GM18951 (cell line): ENCODE results near the gene ARHGAP32.

Experiments
- POLR2A ChIP-seq: IDR thresholded peaks from 4 replicates; pipeline ENCODE4 v1.6.1; 2011; ENCODE audit warnings: mild to moderate bottlenecking; ENCODE audit not compliant: insufficient read length, insufficient read depth; ENCODE audit errors: extremely low read depth
- in situ Hi-C: fragments of 300-500 bp; cut with MboI; formaldehyde crosslinking; loops from one replicate; pipeline ENCODE4 v1.12.0; 2022; ENCODE audit warnings: low sequenced_read_pairs, mixed read lengths, inconsistent platforms; ENCODE audit not compliant: unreplicated experiment

The ARHGAP32 gene

GRCh38 chr11:128963744-128964325 lies 228.3 kb downstream of the ARHGAP32 start:
- in situ Hi-C loops: no loop called here
- TF ChIP-seq POLR2A: no peak

DNA sequence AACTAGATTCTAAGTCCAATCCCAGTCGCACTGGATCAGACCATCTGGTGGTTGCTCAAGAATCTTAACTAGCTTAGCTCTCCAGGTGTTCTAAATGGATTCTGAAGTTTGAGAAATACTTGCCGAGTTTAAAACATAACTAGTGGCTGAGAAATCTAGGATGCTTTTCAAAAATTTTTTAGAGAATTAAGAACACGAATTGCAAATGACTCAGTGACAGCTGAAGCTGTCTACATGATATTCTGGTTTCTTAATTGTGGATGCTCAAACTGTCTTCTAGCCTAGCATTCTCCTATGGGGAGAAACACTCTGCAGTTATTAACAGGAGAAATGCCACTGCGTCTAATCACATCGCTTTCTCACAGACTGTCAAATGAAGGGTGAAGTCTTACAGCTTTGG lies 229.2 kb downstream of the ARHGAP32 start:
- in situ Hi-C loops: no loop called here

DNA sequence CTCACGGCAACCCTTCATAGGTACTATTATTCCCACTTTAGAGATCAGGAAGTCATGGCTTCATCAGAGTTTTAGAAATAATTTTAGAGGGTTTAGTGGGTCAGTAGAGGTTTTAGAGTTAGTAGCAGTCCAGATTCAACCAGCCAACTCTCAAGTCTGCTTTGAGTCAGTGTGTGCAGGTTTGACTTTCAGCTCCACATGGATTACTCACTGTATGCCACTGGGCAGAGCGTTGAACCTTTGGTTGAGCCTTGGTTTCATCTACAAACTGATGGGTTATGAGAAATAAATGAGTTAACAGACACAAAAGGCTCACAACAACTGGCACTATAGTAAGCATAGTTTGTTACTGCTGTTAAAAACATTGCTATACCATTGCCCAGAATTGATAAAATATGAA lies 230.5 kb downstream of the ARHGAP32 start:
- no peak for TF ChIP-seq POLR2A
- in situ Hi-C loops: no loop called here

More for the DNA sequence above, 229.2 kb downstream of the ARHGAP32 start:
- TF ChIP-seq POLR2A: no peak

- in situ Hi-C loops: no loop called here
- no peak for TF ChIP-seq POLR2A
Measured at GRCh38 chr11:128957202-128957482, 235.0 kb downstream of the ARHGAP32 start.

DNA sequence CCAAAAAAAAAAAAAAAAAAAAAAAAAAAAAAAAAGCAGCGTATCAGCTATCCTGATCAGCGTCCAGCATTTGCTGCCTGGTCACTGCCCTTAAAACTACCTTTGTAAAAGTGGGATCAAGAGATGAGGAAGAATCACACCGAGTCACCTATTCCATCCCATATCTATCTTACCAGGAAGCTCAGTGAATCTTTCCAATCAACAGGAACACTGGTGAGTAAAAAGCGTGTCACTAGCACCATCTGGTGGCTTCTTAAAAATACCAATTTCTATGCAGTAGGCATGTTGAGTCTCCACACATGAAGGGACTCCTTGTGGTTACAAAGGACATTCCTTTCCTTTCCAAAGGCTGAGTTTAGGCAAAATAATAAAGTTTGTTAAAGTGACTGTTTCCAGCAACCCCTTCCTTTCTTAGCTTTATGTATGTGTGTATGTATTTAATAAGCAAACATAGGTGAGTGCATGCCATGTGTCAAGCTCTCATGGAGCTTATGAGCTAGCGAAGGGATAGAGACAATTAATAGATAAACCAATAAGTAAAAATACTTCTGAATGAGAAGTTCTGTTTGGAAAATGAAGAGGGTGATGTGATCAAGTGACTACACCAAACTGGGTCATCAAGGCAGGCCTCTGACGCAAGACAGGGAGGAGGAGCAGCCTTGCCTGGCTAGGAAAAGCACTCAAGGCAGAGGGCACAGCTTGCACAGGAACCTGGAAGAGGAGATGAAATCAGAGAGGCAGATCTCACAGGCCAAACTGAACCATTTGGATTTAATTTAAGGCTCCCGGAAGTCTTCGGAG lies 235.5 kb downstream of the ARHGAP32 start:
- in situ Hi-C loops: no loop called here

DNA sequence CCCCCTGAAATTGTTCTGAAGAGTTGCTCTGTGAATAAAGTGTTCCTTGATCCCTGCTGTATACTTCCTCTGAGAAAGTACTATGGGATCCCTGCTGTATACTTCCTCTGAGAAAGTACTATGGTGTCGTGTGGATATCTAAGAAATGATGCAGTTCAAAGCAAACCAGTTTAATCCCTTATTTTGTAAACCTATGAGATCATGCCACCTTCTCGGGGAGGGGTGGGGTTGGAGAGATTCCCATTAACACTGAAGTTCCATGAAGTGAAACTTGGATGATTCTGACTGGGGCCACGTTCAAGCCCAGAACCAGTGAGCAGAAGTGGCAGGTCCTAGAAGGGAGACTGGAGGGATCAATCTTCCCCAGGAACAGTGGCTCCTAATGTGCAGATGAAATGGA lies 236.5 kb downstream of the ARHGAP32 start:
- in situ Hi-C loops: no loop called here
- no peak for TF ChIP-seq POLR2A

More for the DNA sequence above, 235.5 kb downstream of the ARHGAP32 start:
- TF ChIP-seq POLR2A: no peak

GRCh38 chr11:128953151-128953550 lies 239.0 kb downstream of the ARHGAP32 start:
- TF ChIP-seq POLR2A: no peak
- in situ Hi-C loops: loop anchor here (5.0 kb wide), 1 partner anchor 66 kb away; no protein-coding TSS in a partner anchor

- TF ChIP-seq POLR2A: no peak
- in situ Hi-C loops: loop anchor here (5.0 kb wide), 1 partner anchor 63 kb away; no protein-coding TSS in a partner anchor
Measured at GRCh38 chr11:128949791-128950454, 242.2 kb downstream of the ARHGAP32 start.

GRCh38 chr11:128948583-128948982 lies 243.5 kb downstream of the ARHGAP32 start:
- TF ChIP-seq POLR2A: no peak
- in situ Hi-C loops: no loop called here

DNA sequence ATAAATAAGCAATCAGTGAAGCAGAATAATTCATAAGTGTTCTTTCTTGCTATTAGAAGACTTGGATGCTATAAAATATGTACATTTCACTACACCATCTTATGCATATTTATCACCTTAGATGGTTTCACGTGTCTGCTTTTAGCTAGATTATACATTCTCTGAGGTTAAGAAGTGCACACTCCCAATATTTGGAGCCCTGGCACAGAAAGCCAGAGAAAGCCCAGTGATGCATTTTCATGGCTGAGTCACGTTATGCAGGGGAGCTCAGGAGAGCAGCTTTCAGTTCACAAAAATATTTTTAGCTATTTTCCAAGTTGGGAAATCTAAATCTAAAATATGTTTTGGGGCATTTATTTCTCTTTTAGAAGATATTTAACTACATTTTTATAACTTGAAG lies 244.4 kb downstream of the ARHGAP32 start:
- TF ChIP-seq POLR2A: no peak
- in situ Hi-C loops: no loop called here

- in situ Hi-C loops: no loop called here
- no peak for TF ChIP-seq POLR2A
Measured at GRCh38 chr11:128946648-128947047, 245.5 kb downstream of the ARHGAP32 start.

DNA sequence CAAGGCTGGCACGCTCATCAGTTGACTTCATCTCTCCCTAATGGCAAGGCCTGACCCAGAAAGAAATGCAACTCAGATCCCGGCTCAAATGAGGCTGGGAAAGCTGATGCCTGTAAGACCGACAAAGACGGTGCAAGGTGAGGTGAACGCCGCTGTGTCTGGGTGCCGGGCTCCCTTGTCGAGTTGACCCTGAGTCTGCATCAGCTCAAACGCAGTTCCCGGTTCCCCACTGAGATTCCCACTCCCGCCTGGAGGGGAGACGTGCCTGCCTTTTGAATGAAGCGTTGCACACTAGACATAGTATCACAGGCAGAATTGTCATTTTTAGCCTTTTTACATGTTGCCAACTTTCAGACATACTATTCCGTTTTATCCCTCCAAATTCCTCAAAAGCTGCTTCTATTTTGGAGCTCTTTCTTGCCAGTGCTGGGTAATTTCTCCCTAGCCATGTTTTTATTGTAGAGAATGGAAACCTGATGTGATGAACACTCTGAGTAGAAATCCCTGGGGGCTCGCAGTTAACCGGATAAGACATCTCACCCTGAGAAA lies 248.6 kb downstream of the ARHGAP32 start:
- TF ChIP-seq POLR2A: no peak
- in situ Hi-C loops: no loop called here

- in situ Hi-C loops: no loop called here
- no peak for TF ChIP-seq POLR2A
Measured at GRCh38 chr11:128942817-128943427, 249.2 kb downstream of the ARHGAP32 start, which contains the start of gene TP53AIP1. Gene TP53AIP1, minus strand, starts transcription at chr11:128942871. Its CDS starts 5,053 bp downstream, at chr11:128937818.

DNA sequence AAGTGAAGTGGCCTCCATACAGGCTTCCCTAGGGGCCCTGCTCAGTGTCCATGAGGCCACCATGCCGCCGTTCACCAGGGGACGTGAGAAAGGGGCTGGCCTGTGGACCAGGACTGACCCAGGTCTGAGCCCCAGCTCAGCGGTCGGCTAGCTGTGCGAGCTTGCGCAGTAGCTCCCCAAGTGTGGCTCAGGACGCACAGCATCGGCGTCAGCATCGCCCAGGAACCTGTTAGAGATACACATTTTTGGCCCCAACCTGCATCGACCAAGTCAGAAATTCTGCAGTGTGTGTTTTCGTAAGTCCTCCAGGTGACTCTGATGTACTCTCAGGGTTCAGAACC lies 249.9 kb downstream of the ARHGAP32 start:
- no peak for TF ChIP-seq POLR2A
- in situ Hi-C loops: no loop called here
